HepG2 (cell line): ENCODE data around the gene SLC5A5. TPM values are rescaled to one million over a fixed set of nuclear protein-coding genes. Genes with fewer than 3 reads are reported as not detected.

Experiments used
- ETV6 ChIP-seq: sonication (generic); formaldehyde crosslinking; conservative IDR thresholded peaks from 2 replicates; pipeline ENCODE4 v1.4.0; 2020; ENCODE audit warnings: missing genetic modification reagents
- GABPA ChIP-seq, 2 experiments: IDR thresholded peaks; 2 replicates each; pipeline ENCODE4 v1.6.1; 2011 to 2016; ENCODE audit warnings: low read depth in 2 of 2, low read length in 1 of 2, missing biosample characterization in 1 of 2, missing genetic modification characterization in 1 of 2
- HOXA5 ChIP-seq: sonication (generic); formaldehyde crosslinking; IDR thresholded peaks from 2 replicates; pipeline ENCODE4 v1.4.0; 2020; ENCODE audit warnings: missing genetic modification reagents
- KDM3A ChIP-seq: IDR thresholded peaks from 2 replicates; pipeline ENCODE4 v1.6.1; 2018; ENCODE audit warnings: low read depth, missing compliant biosample characterization
- MXD4 ChIP-seq: IDR thresholded peaks from 2 replicates; pipeline ENCODE4 v1.6.1; 2016; ENCODE audit warnings: mild to moderate bottlenecking, missing biosample characterization, missing genetic modification reagents
- NR1H2 ChIP-seq: sonication (generic); formaldehyde crosslinking; IDR thresholded peaks from 2 replicates; pipeline ENCODE4 v1.8.1; 2022; ENCODE audit warnings: low read depth, missing genetic modification reagents, borderline replicate concordance
- PHF21A ChIP-seq: sonication (generic); formaldehyde crosslinking; IDR thresholded peaks from 2 replicates; pipeline ENCODE4 v1.5.0; 2020; ENCODE audit warnings: mild to moderate bottlenecking, missing genetic modification reagents
- RARA ChIP-seq: IDR thresholded peaks from 2 replicates; pipeline ENCODE4 v1.6.1; 2016; ENCODE audit warnings: missing genetic modification reagents, missing compliant biosample characterization
- RFXAP ChIP-seq: sonication (generic); formaldehyde crosslinking; IDR thresholded peaks from 2 replicates; pipeline ENCODE4 v1.4.0; 2020; ENCODE audit warnings: missing genetic modification reagents, borderline replicate concordance
- SALL1 ChIP-seq: sonication (generic); formaldehyde crosslinking; IDR thresholded peaks from 2 replicates; pipeline ENCODE4 v1.8.0; 2022; ENCODE audit warnings: mild to moderate bottlenecking, missing genetic modification reagents
- ZFP37 ChIP-seq: sonication (generic); formaldehyde crosslinking; IDR thresholded peaks from 2 replicates; pipeline ENCODE4 v1.4.0; 2020; ENCODE audit warnings: missing genetic modification reagents, borderline replicate concordance
- ZNF10 ChIP-seq: sonication (generic); formaldehyde crosslinking; IDR thresholded peaks from 2 replicates; pipeline ENCODE4 v1.4.0; 2020; ENCODE audit warnings: mild to moderate bottlenecking, low read depth, missing genetic modification reagents, borderline replicate concordance
- ZNF274 ChIP-seq: sonication (generic); formaldehyde crosslinking; IDR thresholded peaks from 2 replicates; pipeline ENCODE4 v1.5.1; 2020; ENCODE audit warnings: mild to moderate bottlenecking, missing genetic modification reagents
- ZNF644 ChIP-seq: IDR thresholded peaks from 2 replicates; pipeline ENCODE4 v1.6.1; 2016; ENCODE audit warnings: low read depth
- ZNF777 ChIP-seq: sonication (generic); formaldehyde crosslinking; IDR thresholded peaks from 2 replicates; pipeline ENCODE4 v1.4.0; 2020; ENCODE audit warnings: missing genetic modification reagents
- polyA plus RNA-seq, 8 experiments: library from polyadenylated mRNA; depleted of rRNA in 3 of 8; stranded (reverse) in 7 of 8; unstranded in 1 of 8; fragments of >200 nt; fragmentation: Illumina TruSeq in 4 of 8; extraction: Trizol in 4 of 8; gene quantifications; 2 replicates each; pipeline versions ENCODE4 v1.2.1 to v1.2.3, GENCODE V29; 2011 to 2016; ENCODE audit warnings: low read depth in 4 of 8, missing spikeins in 1 of 8, mixed read lengths in 1 of 8; ENCODE audit not compliant: insufficient read depth in 1 of 8
- total RNA-seq, 5 experiments: library from RNA; depleted of rRNA; stranded (reverse); fragments of >200 nt; fragmentation: Illumina TruSeq; extraction: Trizol; gene quantifications; 2 replicates each; pipeline ENCODE4 v1.2.3, GENCODE V29; 2016; ENCODE audit warnings: low read depth in 1 of 5
- TF ChIP-seq, protein P1 (sequence below): sonication (generic); formaldehyde crosslinking; IDR thresholded peaks from 2 replicates; pipeline ENCODE4 v1.4.0; 2020; ENCODE audit warnings: mild to moderate bottlenecking, missing genetic modification reagents
- TF ChIP-seq, protein P2 (sequence below): sonication (generic); formaldehyde crosslinking; IDR thresholded peaks from 2 replicates; pipeline ENCODE4 v1.5.1; 2020; ENCODE audit warnings: missing genetic modification reagents, mild to moderate bottlenecking, borderline replicate concordance
- TF ChIP-seq, protein P3 (sequence below): sonication (generic); formaldehyde crosslinking; IDR thresholded peaks from 2 replicates; pipeline ENCODE4 v1.9.0; 2022; ENCODE audit warnings: missing genetic modification reagents, mild to moderate bottlenecking, borderline replicate concordance
- TF ChIP-seq, protein P4 (sequence below): sonication (generic); formaldehyde crosslinking; IDR thresholded peaks from 2 replicates; pipeline ENCODE4 v1.4.0; 2020; ENCODE audit warnings: mild to moderate bottlenecking, missing genetic modification reagents

The SLC5A5 gene
- total and polyA plus RNA-seq, 2 of the 13 experiments (the other 11 are each of a cell fraction or from before 2014, with no cell fraction given): not detected

DNA sequence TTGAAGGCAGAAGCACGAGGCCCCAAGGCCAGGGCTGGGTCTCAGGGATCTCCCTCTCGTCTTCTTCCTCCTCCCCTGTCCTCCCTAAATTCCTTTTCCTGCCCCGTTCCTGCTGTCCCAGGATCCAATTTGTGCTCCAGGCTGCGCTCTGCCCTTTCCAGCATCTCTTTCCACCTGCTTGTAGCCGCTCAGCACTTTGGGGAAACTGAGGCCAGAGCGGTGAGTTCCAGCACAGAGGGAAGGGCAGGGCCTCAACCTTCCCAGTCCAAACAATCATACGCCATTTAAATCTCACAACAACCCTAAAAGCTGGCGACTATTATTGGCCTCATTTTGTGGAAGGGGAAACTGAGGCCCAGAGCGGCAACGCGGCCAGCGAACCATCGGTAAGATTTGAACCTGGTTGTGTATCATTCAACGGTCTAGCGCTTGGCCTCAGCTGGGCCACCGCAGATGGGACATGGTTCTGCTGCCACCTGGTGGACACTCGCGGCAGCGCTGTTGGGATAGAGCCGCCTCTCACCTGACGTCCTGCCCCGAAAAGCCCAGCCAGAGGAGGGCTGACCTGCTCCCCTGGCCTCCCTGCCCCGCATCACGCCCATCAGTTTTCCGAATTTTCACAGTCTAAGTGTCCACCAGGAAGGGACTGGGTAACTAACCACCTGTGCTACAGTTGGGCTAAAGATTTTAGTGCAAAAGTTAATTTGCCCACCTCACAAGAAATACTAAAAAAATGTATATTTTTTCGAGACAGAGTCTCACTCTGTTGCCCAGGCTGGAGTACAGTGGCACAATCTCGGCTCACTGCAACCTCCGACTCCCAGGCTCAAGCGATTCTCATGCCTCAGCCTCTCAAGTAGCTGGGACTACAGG is 16.2 kb upstream of the SLC5A5 start (continued):
- TF ChIP-seq, protein P1, sequence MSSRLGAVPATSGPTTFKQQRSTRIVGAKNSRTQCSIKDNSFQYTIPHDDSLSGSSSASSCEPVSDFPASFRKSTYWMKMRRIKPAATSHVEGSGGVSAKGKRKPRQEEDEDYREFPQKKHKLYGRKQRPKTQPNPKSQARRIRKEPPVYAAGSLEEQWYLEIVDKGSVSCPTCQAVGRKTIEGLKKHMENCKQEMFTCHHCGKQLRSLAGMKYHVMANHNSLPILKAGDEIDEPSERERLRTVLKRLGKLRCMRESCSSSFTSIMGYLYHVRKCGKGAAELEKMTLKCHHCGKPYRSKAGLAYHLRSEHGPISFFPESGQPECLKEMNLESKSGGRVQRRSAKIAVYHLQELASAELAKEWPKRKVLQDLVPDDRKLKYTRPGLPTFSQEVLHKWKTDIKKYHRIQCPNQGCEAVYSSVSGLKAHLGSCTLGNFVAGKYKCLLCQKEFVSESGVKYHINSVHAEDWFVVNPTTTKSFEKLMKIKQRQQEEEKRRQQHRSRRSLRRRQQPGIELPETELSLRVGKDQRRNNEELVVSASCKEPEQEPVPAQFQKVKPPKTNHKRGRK (CRISPR knock-in tag): no peak
- TF ChIP-seq GABPA (IDR thresholded peaks at IDR 0.05; ENCODE audit: low read depth, low read length) (no peak), GABPA (CRISPR knock-in tag; IDR thresholded peaks at IDR 0.05; ENCODE audit: low read depth) (no peak), RFXAP (CRISPR knock-in tag) (peak; percentile 69; the same call in 1 of the 2 replicates), ZNF777 (CRISPR knock-in tag) (no peak), KDM3A (no peak), NR1H2 (no peak), RARA (0 out of 2 replicates have a peak, but pooled peaks have one; percentile 16), ZNF274 (CRISPR knock-in tag) (0 out of 2 replicates have a peak, but pooled peaks have one; percentile 25), ETV6 (CRISPR knock-in tag) (0 out of 2 replicates have a peak, but pooled peaks have one; percentile 37), ZFP37 (CRISPR knock-in tag) (0 out of 2 replicates have a peak, but pooled peaks have one; percentile 29), MXD4 (CRISPR knock-in tag) (0 out of 2 replicates have a peak, but pooled peaks have one; percentile 45), ZNF644 (no peak), PHF21A (CRISPR knock-in tag) (peak; percentile 31; the same call in 1 of the 2 replicates), HOXA5 (CRISPR knock-in tag) (0 out of 2 replicates have a peak, but pooled peaks have one; percentile 58), ZNF10 (CRISPR knock-in tag) (no peak), SALL1 (CRISPR knock-in tag) (peak; percentile 60)
- TF ChIP-seq, protein P2, sequence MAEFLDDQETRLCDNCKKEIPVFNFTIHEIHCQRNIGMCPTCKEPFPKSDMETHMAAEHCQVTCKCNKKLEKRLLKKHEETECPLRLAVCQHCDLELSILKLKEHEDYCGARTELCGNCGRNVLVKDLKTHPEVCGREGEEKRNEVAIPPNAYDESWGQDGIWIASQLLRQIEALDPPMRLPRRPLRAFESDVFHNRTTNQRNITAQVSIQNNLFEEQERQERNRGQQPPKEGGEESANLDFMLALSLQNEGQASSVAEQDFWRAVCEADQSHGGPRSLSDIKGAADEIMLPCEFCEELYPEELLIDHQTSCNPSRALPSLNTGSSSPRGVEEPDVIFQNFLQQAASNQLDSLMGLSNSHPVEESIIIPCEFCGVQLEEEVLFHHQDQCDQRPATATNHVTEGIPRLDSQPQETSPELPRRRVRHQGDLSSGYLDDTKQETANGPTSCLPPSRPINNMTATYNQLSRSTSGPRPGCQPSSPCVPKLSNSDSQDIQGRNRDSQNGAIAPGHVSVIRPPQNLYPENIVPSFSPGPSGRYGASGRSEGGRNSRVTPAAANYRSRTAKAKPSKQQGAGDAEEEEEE (CRISPR knock-in tag): no peak
- TF ChIP-seq, protein P3, sequence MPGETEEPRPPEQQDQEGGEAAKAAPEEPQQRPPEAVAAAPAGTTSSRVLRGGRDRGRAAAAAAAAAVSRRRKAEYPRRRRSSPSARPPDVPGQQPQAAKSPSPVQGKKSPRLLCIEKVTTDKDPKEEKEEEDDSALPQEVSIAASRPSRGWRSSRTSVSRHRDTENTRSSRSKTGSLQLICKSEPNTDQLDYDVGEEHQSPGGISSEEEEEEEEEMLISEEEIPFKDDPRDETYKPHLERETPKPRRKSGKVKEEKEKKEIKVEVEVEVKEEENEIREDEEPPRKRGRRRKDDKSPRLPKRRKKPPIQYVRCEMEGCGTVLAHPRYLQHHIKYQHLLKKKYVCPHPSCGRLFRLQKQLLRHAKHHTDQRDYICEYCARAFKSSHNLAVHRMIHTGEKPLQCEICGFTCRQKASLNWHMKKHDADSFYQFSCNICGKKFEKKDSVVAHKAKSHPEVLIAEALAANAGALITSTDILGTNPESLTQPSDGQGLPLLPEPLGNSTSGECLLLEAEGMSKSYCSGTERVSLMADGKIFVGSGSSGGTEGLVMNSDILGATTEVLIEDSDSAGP (CRISPR knock-in tag): peak; percentile 54
- TF ChIP-seq, protein P4, sequence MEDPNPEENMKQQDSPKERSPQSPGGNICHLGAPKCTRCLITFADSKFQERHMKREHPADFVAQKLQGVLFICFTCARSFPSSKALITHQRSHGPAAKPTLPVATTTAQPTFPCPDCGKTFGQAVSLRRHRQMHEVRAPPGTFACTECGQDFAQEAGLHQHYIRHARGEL (CRISPR knock-in tag): no peak
- TF ChIP-seq, all 625 proteins: peak for 77
